Left renal cortex interstitium (tissue), 4 donors: Measurements from ENCODE around the gene ZNF513. TPM values are rescaled to one million over a fixed set of nuclear protein-coding genes. Genes with fewer than 3 reads are reported as not detected.

Experiments used
- DNase-seq, 4 donors: peaks; one replicate each; pipeline ENCODE4 v3.0.0-alpha.2; 2013; ENCODE audit warnings: low read depth in 4 of 4, low spot score in 2 of 4, missing footprints in 1 of 4
- polyA plus RNA-seq, 4 donors: library from polyadenylated mRNA; unstranded; fragments of 120-200 nt; gene quantifications; one replicate each; pipeline ENCODE4 v1.2.1, GENCODE V29; 2013; ENCODE audit not compliant: insufficient read length in 4 of 4

Gene ZNF513
- polyA plus RNA-seq, 4 donors = 16.4 to 28.5 (median 21.2) TPM

GRCh38 chr2:27390822-27391679 lies 10.5 kb upstream of the ZNF513 start:
- DNase-seq = no peak

- no peak for DNase-seq
These were observed 1.1 kb upstream of the ZNF513 start for GRCh38 chr2:27381577-27382181.

GRCh38 chr2:27379836-27380625 lies 503 bp downstream of the ZNF513 start:
- peak in 1 of 4 donors; percentile 19 for DNase-seq

- no peak for DNase-seq
These were observed 1.1 kb downstream of the ZNF513 start for GRCh38 chr2:27379383-27379835.

GRCh38 chr2:27378809-27379290 lies 1.7 kb downstream of the ZNF513 start:
- DNase-seq = no peak

- DNase-seq = no peak
These were observed 2.3 kb downstream of the ZNF513 start for GRCh38 chr2:27378096-27378808.

GRCh38 chr2:27377618-27378095 lies 2.9 kb downstream of the ZNF513 start:
- no peak for DNase-seq

- no peak for DNase-seq
These were observed 3.5 kb downstream of the ZNF513 start for GRCh38 chr2:27376866-27377617.

- DNase-seq = no peak
These were observed 4.2 kb downstream of the ZNF513 start for GRCh38 chr2:27376151-27376865.

GRCh38 chr2:27375513-27376099 lies 4.9 kb downstream of the ZNF513 start:
- no peak for DNase-seq

- DNase-seq = no peak
These were observed 7.0 kb downstream of the ZNF513 start for GRCh38 chr2:27373567-27373966.

- no peak for DNase-seq
These were observed 7.6 kb downstream of the ZNF513 start for GRCh38 chr2:27372937-27373336.

- DNase-seq = no peak
These were observed 9.5 kb downstream of the ZNF513 start for GRCh38 chr2:27370816-27371620.

- peak; percentile 90 to 99 (median 98) for DNase-seq
These were observed 10.3 kb downstream of the ZNF513 start, which contains the start of the genes EIF2B4 and SNX17 for GRCh38 chr2:27370026-27370815. EIF2B4 (minus strand) TSS chr2:27370338; CDS start chr2:27370314, 24 bp downstream. SNX17 (plus strand) TSS chr2:27370616; CDS start chr2:27370744, 128 bp downstream.

GRCh38 chr2:27369471-27370025 lies 11.0 kb downstream of the ZNF513 start:
- DNase-seq = no peak

GRCh38 chr2:27363933-27364332 lies 16.6 kb downstream of the ZNF513 start:
- DNase-seq = no peak
